HG02763 (cell line): ENCODE data around the gene CLEC4E.
"Not testable (repeated sequence)": the region's sequence is repeated elsewhere in the genome, so short reads cannot be mapped to it uniquely, and the experiment has no call there.

Experiments used
- ATAC-seq: cut with Tn5 transposase; IDR thresholded peaks from one replicate; pipeline ENCODE4 v1.9.1; 2021; ENCODE audit warnings: mild to moderate bottlenecking, moderate library complexity; ENCODE audit not compliant: unreplicated experiment

Gene CLEC4E, protein sequence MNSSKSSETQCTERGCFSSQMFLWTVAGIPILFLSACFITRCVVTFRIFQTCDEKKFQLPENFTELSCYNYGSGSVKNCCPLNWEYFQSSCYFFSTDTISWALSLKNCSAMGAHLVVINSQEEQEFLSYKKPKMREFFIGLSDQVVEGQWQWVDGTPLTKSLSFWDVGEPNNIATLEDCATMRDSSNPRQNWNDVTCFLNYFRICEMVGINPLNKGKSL

DNA sequence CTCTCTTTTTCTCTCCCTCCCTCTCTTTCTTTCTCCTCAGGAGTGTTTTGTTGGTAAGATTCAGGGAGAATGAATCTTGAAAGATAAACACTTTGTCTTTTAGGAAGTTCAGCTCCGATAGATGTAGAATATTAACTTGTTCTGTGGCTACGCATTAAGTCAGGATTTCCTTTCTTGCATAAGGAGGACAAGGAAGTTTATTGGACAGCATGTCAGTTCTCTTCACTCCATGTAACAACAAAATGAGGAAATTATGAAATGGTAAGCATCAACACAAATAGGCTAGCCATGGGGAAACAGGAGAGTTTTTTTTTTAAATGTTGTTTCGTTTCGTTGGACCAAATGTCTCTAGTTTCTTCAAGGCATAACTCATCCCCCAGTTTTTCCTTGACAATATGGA, at the start of gene CLEC4E:
CLEC4E (minus strand) TSS at position 75 of the 400 bp plus-strand sequence. CDS start 108 bp downstream, outside the sequence.
- ATAC-seq: not testable (repeated sequence)

- ATAC-seq: no peak
Measured at GRCh38 chr12:8589679-8590078, 49.0 kb upstream of the CLEC4E start.

DNA sequence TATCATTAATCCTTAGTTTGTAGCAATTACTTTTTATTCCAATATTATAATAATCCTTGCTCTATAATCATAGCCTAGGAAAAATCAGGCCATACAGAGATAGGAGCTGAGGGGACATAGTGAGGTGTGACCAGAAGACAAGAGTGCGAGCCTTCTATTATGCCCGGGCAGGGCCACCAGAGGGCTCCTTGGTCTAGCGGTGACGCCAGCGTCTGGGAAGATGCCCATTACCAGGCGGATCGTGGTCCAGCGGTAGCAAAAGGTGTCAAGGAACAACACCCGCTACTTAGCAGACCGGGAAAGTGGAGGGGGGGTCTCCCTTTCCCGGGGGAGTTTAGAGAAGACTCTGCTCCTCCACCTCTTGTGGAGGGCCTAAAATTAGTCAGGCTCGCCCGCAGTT, 43.8 kb upstream of the CLEC4E start:
- ATAC-seq: not testable (repeated sequence)

DNA sequence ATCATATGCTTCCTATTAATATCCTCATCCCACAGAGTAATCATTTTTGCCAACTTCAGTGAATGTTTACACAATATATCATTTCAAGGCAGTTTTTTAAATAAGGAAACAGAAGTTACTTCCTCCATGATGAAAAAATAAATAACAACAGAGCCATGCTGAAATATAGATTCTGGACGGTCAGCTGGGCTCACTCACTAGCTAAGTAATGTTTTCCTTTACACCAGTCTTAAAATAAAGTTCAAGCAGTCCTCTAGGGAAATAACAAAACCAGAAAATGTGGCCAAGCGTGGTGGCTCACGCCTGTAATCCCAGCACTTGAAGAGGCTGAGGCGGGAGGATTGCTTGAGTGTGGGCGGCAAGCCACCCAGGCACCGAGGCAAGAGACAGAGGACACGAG, 43.3 kb upstream of the CLEC4E start:
- no peak for ATAC-seq

DNA sequence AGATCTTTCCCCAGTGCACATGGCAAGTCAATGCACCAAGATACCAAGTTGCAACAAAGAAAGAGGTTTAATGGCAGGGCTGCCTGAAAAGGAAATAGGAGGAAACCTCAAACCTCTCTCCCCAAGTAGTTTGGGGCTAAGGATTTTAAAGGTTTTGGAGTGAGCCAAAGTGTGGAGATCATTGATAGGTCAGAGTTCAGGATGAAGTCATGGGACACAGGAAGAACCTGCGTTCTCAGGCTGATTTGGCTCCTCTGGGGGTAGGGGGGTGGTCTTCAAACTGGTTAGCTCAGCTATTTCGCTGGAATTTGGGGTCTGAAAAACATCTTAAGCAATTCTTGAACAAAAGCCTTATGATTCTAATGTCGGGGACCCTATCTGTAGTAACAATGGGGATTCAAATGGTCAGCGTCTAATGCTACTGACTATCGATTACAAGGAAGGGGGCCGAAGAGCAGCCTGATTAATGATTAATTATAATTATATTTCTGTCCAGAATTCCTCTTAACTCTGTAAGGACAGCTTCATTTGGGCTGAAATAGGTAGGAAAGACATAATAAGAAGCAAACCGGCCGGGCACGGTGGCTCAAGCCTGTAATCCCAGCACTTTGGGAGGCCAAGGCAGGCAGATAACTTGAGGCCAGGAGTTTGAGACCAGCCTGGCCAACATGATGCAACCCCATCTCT, 40.5 kb upstream of the CLEC4E start:
- no peak for ATAC-seq

GRCh38 chr12:8577879-8578278, 37.2 kb upstream of the CLEC4E start:
- ATAC-seq: no peak

DNA sequence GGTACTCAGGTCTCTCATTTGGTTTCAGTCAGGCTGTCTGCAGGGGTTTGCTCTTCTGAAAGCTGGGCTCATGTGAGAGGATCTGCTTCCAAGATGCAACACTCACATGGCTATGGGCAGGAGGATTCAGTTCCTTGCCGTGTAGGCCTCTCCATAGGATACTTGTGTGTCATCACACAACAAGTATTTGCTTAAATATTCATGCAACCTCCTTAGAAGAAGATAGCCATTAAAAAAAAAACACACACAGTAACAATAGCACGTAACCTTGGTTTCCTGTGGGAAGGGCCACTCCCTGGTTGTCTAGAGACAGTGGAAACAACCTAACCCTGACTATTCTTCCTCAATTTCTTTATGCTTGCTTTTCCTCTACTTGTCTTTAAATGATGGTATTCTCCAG, 31.8 kb upstream of the CLEC4E start:
- no peak for ATAC-seq

DNA sequence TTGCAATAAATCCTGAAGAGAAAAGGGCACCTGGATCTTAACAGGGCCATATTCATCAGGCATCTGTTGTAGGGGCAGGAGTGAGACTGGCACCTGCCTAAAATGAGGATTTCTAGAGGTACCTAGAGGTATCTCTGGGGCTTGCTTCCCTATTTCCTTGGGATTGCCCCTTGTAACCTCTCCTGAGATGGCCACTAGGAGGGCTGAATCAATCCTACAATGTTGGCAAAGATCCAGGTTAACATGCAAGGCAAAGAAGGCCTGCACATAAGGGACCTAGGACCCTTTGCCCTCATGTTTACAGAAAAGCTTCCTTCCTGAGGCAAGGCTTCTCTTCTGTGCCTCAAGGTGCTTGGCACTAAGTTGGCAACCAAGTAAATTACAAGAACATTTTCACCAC, 25.8 kb upstream of the CLEC4E start:
- ATAC-seq: no peak

- ATAC-seq: not testable (repeated sequence)
Measured at GRCh38 chr12:8566052-8566451, 25.3 kb upstream of the CLEC4E start.

DNA sequence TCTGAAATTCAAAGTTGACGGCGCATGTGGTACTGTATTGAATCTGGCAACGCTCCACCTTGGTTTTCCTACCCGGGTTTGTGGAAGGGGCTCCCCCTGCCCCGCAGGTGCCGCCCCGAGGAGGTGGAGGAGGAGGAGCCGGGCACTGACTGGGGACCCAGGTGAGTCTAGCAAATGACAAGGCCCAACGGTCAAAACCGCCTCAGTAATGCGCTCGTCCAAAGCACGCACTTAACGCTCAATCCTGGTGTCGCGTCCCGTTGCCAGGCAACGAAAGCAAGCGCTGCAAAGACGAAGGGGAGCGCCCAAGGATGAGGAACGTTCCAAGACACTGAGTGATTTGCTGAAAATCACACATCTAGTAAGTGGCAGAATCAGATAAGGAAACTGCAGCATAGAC, 24.0 kb upstream of the CLEC4E start:
- ATAC-seq: no peak

GRCh38 chr12:8563356-8563755, 22.7 kb upstream of the CLEC4E start:
- ATAC-seq: no peak

- ATAC-seq: no peak
Measured at GRCh38 chr12:8562310-8562709, 21.6 kb upstream of the CLEC4E start.

DNA sequence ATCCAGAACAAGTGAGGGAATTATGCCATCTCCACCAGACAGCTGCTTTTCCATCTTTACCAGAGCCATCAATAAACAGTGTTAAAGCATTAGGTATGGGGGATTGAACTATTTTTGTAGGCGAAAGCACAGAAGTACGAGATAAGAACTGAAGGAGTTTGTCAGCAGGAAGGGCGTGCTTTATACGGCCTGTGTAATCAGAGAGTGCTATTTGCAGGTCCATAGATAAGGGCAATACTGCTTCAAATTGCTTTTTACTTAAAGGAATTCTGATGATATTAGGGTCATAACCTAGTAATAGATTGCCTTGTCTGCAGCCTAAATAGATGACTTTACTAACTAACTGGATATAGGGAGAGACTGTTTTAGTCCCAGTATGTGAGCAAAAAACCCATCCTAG, 20.3 kb upstream of the CLEC4E start:
- no peak for ATAC-seq

- no peak for ATAC-seq
Measured at GRCh38 chr12:8559676-8560075, 19.0 kb upstream of the CLEC4E start.

DNA sequence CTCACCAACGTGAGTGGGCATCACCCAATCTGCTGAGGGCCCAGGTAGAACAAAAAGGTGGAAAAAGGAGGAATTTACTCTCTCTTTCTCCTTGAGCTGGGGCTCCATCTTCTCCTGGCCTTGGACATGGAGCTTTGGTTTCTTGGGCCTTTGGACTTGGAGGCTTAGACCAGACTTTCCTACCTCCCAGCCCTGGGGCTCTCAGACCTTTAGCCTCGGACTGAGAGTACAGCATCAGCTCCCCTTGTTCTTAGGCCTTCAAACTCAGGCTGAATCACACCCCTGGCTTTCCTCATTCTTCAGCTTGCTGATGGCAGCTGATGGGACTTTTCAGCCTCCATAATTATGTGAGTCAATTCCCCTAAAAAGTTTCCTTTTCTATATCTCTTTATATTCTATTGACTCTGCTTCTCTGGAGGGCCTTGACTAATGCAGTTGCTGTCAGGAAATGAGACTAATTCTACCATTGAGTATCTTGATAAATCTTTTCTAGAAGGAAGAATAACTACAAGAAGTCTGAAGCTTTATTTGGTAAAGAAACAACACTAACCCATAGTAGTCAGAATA, 15.9 kb upstream of the CLEC4E start:
- ATAC-seq: no peak

DNA sequence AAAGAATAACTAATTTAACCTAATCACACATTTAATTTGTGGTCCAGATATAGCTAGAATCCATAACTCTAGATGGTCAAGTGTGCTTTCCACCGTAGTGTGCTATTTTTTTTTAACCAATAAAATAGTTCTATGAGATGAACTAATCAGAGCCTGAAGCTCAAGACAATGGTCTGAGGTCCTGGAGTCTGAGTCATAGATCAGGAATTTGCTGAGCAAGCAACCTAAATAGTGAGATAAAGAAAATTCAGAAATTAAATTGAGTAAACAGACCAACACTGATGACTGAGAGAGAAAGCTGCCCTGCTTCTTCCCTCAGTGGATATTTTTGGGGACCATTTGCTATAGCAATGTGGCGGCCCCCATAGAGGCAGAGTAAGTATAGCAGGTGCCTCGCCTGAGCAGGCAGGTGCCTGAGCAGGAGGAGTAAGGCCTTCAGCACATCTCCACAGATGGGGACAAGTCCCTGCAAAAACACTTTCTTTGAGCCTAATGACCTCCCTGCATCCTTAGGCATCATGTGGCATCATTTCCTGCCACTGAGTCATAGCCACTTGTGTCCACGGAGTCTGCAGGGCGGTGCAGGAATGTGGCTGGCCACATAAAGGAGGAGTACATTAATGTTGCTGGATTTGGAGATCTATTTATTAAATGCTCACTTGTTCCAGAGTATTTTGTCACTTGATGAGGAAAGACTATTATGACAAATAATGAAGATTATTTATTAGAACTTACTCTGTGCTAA, 13.9 kb upstream of the CLEC4E start:
- no peak for ATAC-seq

- no peak for ATAC-seq
Measured at GRCh38 chr12:8553088-8553627, 12.5 kb upstream of the CLEC4E start.

- no peak for ATAC-seq
Measured at GRCh38 chr12:8549381-8549780, 8.7 kb upstream of the CLEC4E start.

- ATAC-seq: no peak
Measured at GRCh38 chr12:8548192-8548591, 7.5 kb upstream of the CLEC4E start.

DNA sequence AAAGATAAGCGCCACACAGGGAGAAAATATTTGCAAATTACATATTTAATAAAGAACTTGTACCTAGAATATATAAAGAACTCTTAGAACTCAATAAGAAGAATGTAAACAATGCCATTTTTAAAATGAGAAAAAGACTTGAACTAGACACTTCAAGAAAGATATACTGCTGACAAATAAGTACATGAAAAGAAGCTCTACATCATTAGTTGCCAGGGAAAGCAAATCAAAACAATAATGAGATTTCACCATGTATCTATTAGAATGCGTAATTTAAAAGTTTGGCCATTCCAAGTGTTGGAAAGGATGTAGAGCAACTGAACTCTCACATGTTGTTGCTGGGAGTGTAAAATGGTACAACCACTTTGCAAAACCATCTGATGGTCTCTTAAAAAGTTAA, 6.9 kb upstream of the CLEC4E start:
- ATAC-seq: no peak

GRCh38 chr12:8546591-8546990, 5.9 kb upstream of the CLEC4E start:
- ATAC-seq: no peak
